Thoracic aorta (tissue), 2 donors: ENCODE measurements around the gene CEBPB. TPM values are rescaled to one million over a fixed set of nuclear protein-coding genes. Genes with fewer than 3 reads are reported as not detected.

Experiments
- ATAC-seq: fragments of 150-250 bp; one replicate; pipeline ENCODE4 v1.8.0; 2017; ENCODE audit warnings: low read depth; ENCODE audit not compliant: insufficient number of reproducible peaks, low FRiP score
- DNase-seq: peaks from one replicate; pipeline ENCODE4 v3.0.0-alpha.2; 2020; ENCODE audit warnings: low spot score
- H3K27ac ChIP-seq, 2 donors: fragments of 200-600 bp; sonication (generic); 1 replicate in 1 of 2; 2 replicates in 1 of 2; pipeline ENCODE4 v1.5.1; 2016; ENCODE audit warnings: mild to moderate bottlenecking in 2 of 2, moderate library complexity in 2 of 2
- H3K27me3 ChIP-seq: fragments of 200-600 bp; sonication (generic); replicated peaks from 2 replicates; pipeline ENCODE4 v1.6.0; 2016; ENCODE audit warnings: mild to moderate bottlenecking; ENCODE audit not compliant: insufficient read depth
- H3K36me3 ChIP-seq: fragments of 200-600 bp; sonication (generic); one replicate; pipeline ENCODE4 v1.5.1; 2016
- H3K4me1 ChIP-seq, 2 donors: fragments of 200-600 bp; sonication (generic); 1 replicate in 1 of 2; 2 replicates in 1 of 2; pipeline versions ENCODE4 v1.5.1 to v1.6.0; 2016; ENCODE audit warnings: low read depth in 2 of 2, mild to moderate bottlenecking in 1 of 2; ENCODE audit not compliant: control insufficient read depth in 1 of 2
- H3K4me3 ChIP-seq: fragments of 200-600 bp; sonication (generic); 2 replicates; pipeline ENCODE4 v1.5.1; 2016; ENCODE audit warnings: mild to moderate bottlenecking
- H3K9me3 ChIP-seq: fragments of 200-600 bp; sonication (generic); 2 replicates; pipeline ENCODE4 v1.5.1; 2016
- CTCF ChIP-seq: fragments of 200-600 bp; sonication (generic); IDR thresholded peaks from one replicate; pipeline ENCODE4 v1.5.1; 2019; ENCODE audit warnings: antibody characterized with exemption
- total RNA-seq, 2 donors: library from RNA; depleted of rRNA; stranded (reverse); fragments of >200 nt; gene quantifications; one replicate each; pipeline versions ENCODE4 v1.1.0 to v1.2.3, GENCODE V29; 2016

CEBPB gene
- total RNA-seq, 2 donors from 2014 or later: 113 to 255 TPM

DNA sequence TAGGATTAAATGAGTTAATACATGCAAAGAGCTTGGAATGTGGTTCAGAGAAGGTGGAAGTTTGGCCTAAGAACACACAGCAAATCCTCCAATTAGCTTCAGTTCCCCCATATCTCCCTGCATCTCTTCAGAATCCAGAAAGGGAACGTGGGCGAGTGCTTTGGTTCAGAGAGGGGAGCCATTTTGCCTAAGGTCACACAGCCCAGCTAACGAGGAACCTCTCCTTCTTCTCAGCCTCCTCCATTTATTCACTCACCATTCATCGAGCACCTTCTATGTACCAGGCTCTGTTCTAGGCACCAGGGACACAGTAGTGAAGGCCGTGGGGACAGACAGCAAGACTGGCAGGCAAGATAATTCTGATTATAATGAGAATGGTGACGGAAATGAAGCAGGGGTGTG is 2.3 kb upstream of the CEBPB start:
- H3K27me3 ChIP-seq: no peaks in the 10 kb centered on the region
- no peak overlapping the region for H3K27ac ChIP-seq
- peaks cover 1% of the 10 kb centered on the region for H3K36me3 ChIP-seq
- DNase-seq: no peak
- peaks cover 0 to 16% of the 10 kb centered on the region in 2 donors for H3K4me1 ChIP-seq
- no peak for ATAC-seq
- H3K9me3 ChIP-seq: no peaks in the 10 kb centered on the region
- no peak overlapping the region for H3K4me3 ChIP-seq
- no peak for TF ChIP-seq CTCF

DNA sequence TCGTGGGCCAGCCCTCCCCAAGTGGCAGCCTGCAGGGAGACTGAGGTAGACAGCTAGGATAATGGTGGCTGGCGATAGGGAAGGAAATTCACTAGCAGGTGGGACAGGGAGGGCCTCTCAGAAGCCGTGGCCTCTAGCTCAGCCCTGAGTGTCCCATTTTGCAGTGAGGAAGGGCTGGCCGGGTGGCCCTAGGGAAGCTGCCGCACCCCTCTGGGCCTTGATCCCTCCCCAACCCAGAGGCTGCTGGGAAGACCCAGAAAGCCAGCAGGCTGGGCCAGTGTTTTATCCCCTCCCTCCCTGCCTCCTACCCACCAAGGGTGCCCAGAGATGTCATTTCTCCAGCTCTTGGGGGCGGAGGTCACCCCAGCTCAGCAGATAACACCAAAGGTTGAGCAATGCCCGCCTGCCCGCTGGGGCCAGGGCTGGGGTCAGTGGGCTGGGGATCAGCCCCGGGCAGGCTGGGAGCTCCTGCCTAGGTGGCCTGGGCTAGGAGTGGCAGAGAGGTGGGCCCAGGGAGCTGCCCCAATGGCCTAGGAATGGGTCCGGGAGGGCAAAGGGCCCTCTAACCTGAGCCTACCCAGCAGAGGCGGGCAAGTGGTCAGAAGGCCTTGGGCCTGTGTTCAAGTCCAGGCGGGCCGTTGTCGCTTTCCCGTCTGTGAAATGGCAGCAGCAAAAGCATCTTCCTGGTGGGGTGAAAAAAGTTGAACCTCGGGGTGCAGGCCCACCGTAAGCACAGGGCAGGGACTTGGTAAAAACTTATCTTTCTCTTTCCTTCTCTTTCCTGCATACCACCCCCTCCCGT is 1.6 kb upstream of the CEBPB start:
- peak overlapping the region in 1 of 2 donors; percentile 93 for H3K27ac ChIP-seq
- H3K9me3 ChIP-seq: no peaks in the 10 kb centered on the region
- DNase-seq (no peak), ATAC-seq (no peak)
- no peaks in the 10 kb centered on the region for H3K27me3 ChIP-seq
- H3K4me3 ChIP-seq: no peak overlapping the region
- no peak for TF ChIP-seq CTCF
- peaks cover 5% of the 10 kb centered on the region for H3K36me3 ChIP-seq
- H3K4me1 ChIP-seq: peaks cover 5 to 18% of the 10 kb centered on the region in 2 donors

- ATAC-seq: no peak
- Histone ChIP-seq H3K27ac (peak overlapping the region; percentile 93 to 99), H3K4me1 (peaks cover 12 to 25% of the 10 kb centered on the region in 2 donors), H3K4me3 (peak overlapping the region; percentile 79), H3K27me3 (no peaks in the 10 kb centered on the region), H3K9me3 (no peaks in the 10 kb centered on the region), H3K36me3 (peaks cover 12% of the 10 kb centered on the region)
- no peak for TF ChIP-seq CTCF
- no peak for DNase-seq
These were observed 864 bp upstream of the CEBPB start for GRCh38 chr20:50189681-50190250.

DNA sequence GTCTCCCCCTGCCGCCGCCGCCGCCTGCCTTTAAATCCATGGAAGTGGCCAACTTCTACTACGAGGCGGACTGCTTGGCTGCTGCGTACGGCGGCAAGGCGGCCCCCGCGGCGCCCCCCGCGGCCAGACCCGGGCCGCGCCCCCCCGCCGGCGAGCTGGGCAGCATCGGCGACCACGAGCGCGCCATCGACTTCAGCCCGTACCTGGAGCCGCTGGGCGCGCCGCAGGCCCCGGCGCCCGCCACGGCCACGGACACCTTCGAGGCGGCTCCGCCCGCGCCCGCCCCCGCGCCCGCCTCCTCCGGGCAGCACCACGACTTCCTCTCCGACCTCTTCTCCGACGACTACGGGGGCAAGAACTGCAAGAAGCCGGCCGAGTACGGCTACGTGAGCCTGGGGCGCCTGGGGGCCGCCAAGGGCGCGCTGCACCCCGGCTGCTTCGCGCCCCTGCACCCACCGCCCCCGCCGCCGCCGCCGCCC is 474 bp downstream of the CEBPB start:
- H3K4me1 ChIP-seq: peaks cover 15 to 38% of the 10 kb centered on the region in 2 donors
- no peak for TF ChIP-seq CTCF
- H3K27ac ChIP-seq: peak overlapping the region; percentile 93 to 99
- no peaks in the 10 kb centered on the region for H3K9me3 ChIP-seq
- ATAC-seq (peak; percentile 2), DNase-seq (no peak)
- peak overlapping the region; percentile 79 for H3K4me3 ChIP-seq
- H3K36me3 ChIP-seq: peaks cover 15% of the 10 kb centered on the region
- H3K27me3 ChIP-seq: no peaks in the 10 kb centered on the region

DNA sequence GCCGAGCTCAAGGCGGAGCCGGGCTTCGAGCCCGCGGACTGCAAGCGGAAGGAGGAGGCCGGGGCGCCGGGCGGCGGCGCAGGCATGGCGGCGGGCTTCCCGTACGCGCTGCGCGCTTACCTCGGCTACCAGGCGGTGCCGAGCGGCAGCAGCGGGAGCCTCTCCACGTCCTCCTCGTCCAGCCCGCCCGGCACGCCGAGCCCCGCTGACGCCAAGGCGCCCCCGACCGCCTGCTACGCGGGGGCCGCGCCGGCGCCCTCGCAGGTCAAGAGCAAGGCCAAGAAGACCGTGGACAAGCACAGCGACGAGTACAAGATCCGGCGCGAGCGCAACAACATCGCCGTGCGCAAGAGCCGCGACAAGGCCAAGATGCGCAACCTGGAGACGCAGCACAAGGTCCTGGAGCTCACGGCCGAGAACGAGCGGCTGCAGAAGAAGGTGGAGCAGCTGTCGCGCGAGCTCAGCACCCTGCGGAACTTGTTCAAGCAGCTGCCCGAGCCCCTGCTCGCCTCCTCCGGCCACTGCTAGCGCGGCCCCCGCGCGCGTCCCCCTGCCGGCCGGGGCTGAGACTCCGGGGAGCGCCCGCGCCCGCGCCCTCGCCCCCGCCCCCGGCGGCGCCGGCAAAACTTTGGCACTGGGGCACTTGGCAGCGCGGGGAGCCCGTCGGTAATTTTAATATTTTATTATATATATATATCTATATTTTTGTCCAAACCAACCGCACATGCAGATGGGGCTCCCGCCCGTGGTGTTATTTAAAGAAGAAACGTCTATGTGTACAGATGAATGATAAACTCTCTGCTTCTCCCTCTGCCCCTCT is 1.1 kb downstream of the CEBPB start:
- ATAC-seq (no peak), DNase-seq (no peak)
- H3K27me3 ChIP-seq: no peaks in the 10 kb centered on the region
- H3K9me3 ChIP-seq: no peaks in the 10 kb centered on the region
- peak; percentile 21 for TF ChIP-seq CTCF
- peaks cover 15% of the 10 kb centered on the region for H3K36me3 ChIP-seq
- peak overlapping the region; percentile 79 for H3K4me3 ChIP-seq
- peak overlapping the region; percentile 93 to 99 for H3K27ac ChIP-seq
- peaks cover 15 to 38% of the 10 kb centered on the region in 2 donors for H3K4me1 ChIP-seq
